Measurements from ENCODE around the gene SLC12A3.
"Not testable (repeated sequence)": the region's sequence is repeated elsewhere in the genome, so short reads cannot be mapped to it uniquely, and the experiment has no call there.

Gene SLC12A3

DNA sequence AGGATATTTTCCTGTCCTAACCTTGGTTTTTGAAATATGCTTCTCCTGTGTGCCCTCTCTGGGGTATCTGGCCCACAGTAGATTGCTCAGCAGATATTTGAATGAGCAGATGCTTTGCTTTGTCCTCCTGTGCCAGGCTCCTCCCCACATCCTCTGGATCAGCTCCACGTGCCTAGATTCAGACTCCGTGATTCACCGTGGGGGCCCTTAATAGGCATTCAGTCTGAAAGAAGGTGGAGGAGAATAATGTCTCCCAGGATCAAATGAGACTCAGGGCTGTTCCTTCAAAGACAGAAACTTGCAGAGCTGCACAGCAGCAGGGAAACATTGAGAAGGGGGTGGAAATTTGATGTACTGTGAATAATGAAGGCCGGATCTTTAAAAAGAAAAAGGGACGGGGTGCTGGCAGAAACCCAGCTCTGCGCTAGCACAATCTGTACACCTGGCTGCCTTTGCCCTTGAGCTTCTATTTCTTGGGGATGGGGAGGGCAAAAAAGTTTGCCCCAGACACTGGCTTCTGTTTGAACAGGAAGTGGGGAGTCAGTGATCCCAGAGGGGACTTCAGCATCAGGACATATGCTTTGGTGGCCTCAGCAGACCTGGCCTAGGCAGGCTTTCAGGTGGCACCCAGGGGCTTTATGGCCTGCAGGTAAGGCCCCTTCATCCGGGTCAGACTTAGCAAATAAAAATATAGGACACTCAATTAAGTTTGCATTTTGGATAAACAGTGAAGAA is 15.9 kb upstream of the SLC12A3 start:
- DNase-seq = peak; percentile 7

DNA sequence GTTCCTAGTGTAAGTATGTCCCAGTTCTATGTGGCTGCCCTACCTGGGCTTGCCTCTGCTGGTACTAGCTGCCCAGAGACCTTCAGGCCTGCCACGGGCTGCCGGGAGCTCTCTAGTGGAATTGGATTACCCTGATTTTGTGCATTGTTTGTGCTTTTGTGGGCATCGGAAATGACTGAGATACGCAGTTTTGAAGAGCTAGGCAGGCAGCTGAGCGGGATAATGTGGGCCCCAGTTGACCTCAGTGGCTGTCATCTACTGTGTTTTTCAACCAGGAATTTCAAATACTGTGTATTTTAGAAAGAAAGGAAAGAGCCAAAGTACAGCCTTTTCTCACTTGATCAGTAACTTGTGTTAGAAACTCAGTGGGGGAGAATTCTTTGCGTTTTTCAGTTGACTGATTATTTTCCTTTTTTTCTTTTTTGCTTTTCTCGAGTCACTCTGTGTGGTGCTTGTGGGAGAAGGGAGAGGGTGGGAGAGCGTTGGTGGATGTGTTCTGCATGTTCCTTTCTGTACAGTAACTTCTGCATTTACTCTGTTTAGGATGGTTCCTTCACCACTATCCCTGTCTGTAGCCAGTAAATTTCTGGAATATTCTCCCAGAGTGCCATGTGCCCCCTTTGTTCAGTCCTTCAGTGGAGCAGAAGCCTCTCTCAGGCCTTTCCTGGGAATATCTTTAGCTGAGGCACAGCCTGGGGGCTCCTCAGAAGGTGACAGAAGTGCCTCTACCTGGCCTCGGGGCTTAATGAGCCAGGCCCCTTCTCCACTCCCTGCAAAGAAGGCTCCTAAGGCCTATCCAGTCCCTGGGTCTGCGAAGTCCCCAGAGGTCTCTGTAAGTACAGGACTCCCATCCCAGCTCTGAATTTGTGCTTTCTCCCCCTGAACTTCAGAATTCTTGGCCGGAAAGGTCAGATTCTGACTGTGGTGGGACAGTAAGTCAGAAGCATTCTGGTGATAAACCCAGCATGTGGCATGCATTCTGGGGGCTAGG is 15.0 kb upstream of the SLC12A3 start:
- no peak for DNase-seq

DNA sequence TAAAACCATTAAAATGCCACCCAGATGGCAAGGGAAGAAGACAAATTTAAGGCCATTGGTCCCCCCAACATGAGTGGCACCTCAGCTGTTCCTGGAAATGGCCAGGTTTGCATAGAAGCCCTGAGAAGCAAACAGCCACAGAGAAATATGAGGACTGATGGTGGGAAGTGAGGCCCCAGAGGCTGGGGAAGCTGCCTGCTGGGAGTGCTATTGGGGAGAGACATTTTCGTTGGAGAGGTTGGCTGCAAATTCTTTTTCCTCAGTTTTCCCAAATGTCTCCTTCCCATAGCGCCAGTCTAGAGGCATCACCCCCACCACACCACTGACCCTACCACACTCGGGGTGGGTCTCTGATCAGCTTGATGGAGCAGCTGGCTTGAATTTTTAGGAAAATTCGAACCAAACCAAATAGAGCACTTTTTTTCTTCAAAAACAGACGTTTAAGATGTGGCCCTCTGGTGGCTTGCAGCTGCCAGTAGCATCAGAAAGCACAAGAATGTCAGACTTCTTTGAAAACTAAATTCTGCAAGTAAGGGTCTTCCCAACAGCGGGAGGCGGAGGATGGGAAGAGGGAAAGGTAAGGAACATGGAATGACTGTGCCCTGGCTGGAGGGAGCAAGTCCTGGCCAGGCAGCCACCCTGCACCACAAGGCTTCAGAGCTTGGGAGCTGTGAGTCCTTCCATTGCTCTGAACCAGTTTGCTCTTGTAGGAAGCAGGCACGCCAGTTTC is 13.2 kb upstream of the SLC12A3 start:
- no peak for DNase-seq

DNA sequence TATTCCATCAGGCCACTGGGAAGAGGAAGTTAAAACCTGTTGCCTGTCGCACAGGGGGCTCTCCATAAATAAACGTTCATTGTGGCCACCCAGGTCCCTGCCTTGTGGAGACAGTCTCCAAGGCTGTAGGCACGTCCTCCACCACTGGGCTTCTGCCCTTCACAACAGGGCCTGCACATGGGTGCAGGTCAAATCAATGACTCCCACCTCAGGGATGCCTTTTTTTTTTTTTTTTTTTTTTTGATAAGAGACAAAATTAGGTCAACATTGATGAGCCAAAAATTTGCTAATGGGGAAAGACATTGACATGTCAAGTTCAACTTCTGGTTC is 12.6 kb upstream of the SLC12A3 start:
- no peak for DNase-seq

DNA sequence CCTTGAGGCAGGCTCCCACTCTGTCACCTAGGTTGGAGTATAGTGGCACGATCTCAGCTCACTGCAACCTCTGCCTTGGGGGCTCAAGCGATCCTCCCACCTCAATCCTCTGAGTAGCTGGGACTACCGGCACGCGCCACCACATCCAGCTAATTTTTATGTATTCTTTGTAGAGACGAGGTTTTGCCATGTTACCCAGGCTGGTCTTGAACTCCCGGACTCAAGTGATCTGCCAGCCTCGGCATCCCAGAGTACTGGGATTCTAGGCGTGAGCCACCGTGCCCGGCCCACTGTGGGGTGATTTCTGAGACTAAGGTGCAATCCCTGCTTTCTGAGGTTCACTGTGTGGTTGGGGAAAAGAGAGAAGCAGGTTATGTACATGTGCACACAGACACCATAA is 12.0 kb upstream of the SLC12A3 start:
- DNase-seq = no peak

DNA sequence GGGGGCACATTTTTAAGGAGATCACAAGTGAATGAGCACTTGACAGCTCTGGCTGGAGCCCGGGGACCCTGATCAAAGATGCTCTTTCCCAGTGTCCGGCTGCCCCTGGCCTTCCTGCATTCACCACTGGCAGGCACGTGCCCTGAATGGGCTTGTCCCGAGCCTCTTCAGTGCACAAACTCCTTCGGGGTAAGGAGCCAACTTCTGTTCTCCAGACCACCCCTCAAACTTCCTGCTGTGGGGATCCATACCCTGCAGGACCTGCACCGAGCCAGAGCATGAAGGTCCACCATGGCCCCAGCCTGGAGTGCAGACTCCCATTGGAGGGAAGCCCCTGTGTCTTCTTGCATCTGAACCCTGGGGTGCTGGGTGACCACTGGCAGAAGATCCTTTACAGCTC is 9.8 kb upstream of the SLC12A3 start:
- DNase-seq = no peak

DNA sequence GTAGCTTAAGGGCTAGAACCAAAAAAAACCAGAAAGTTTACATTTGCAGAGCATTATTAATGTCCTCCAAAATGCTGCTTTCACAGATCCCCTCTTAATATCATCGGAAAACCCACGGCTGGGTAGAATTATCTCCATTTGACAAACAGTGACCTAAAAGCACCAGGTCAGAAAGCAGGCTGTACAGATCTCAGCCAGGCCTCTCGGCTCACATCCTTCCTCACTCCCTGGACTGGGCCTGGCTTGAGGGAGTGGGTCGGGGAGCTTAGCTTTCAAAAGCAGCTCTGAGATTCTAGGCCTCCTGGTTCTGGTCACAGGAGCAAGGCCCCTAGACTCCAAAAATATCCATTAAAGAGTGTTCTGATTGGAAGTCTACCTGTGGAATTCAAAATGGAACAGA is 9.1 kb upstream of the SLC12A3 start:
- no peak for DNase-seq

DNA sequence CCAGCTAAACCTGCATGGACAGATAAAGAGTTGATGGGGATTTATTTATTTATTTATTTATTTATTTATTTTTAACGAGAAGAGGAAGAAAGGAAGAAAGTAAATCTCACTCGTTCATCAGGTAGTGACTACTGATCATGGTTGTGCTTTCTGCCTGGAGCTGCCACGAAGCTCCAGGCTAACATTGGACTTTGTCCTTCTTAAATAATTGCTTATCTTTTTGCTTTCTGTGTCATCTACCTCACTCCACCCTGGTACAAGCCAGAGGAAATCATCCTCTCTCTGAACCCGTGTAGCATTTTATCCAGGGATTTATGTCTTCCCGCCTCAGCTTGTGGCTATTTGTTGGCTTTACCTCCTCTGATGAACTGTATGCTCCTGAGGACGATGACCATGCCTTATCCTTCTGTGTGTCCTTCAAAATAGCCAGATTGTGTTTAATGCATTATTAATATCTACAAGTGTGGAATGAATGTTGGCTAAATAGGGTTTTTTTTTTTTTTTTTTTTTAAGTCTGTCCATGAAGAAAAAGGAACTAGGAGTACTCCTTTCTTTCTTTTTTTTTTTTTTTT is 8.0 kb upstream of the SLC12A3 start:
- DNase-seq = no peak

DNA sequence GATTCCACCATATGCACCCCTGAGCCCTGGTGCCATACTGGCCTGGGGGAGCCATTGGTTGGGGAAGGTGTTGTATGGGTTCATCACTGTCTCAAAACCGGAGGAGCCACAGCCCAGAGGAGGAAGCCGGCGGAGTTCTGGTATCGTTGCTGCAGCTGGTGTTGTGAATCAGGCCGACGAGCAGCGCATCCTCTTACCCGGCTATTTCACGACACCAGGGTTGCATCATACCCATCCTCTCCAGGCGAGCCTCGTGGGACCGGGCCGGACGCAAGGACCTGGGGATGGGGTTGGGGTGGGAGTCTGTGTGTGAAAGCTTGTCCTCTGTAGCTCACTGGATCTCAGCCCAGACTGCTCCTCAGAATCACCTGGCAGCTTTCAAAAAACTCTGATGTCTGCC is 6.6 kb upstream of the SLC12A3 start:
- no peak for DNase-seq

DNA sequence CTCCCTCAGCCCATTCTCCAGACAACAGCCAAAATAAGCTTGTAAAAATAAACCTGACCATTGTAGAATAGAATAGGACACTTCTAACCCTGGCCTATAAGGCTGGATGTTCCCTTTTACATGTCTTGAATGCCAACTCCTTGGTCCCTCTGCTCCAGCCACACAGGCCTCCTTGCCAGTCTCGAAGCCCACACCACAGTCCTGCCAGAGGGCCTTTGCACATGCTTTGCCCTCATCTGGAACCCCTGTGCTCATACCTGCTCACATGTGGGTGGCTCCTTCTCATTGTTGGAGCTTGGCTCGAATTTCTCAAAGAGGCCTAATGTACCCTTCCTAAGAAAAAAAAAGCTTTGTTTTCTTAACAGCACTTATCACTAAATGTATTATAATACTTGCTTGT is 5.4 kb upstream of the SLC12A3 start:
- DNase-seq = no peak

DNA sequence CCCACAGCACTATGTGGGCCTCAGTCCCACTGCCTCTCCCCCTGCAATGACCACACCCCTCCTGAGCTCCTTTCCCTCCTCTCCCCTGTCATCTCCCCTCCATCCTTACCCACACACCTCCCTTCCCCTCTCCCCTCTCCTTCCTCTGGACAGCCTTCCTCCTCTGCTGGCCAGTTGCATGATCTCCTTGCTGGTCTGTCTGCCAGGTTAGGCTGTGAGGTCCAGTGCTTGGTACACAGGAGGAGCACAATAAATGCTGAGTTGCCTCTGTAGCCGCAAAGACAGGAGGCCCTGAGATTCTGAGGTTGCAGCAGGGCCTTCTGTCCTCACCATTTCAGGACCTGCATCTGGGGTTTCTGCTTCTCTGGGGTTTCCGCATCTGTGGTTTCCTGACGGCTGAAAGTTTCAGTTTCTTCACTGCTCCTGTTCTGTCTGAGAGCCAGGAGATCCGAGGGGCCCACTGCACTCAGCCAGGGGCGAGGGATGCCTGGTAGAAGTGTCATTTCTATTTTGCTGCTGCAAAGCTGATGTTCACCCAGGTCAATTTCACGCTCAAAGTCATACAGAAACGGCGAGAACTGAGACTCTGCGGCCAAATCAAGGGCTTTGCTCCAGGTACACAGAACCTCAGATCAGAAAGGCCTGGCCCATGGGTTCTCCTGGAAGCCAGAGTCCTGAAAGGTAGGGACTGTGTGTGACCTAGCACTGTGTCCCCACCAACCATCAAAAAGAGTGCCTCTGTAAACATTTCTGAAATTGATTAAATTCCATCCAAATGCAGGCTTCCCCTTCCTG is 4.6 kb upstream of the SLC12A3 start:
- no peak for DNase-seq

DNA sequence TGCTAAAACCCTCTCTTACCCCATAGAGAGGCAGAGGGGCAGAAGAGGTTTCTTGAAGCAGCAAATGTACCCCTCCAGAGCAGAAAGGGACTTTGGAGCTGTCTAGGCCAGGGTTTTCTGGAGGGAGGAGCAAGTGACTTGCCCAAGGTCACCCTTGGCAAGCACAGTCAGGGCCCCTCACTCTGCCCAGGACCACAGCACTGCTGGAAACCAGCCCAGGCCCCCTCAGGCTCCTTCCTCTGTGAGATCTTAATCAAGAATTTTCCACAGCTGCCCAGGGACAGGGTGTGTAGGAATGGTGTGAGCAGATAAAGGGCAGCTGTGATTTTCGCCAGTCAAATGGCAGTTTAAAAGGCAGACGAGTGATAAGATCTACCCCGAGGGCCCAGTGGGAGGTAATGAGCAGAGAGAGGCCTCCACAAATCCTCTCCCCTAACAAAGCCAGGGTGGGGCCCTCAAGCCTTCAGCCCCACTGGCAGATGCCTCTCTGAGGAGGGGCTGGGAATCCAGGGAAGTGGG is 3.9 kb upstream of the SLC12A3 start:
- no peak for DNase-seq

DNA sequence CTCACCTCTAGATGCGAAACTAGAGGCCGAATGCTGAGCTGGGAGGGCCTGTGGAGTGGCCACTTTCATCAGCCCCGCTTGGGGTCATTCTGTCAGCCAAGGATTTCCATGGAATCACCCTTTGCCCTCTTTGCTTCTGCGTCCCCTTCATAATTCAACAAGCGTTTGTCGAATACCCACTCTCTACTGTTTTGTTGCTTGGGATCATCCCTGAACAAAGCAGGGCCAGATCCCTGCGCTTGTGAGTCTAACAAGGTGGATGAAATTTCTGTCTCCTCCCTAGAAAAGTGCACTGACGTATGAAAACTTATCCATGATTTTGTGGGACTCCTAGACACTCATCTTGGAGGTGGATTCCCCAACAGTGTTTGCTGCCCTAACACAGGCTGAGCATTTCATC is 3.3 kb upstream of the SLC12A3 start:
- DNase-seq = no peak

DNA sequence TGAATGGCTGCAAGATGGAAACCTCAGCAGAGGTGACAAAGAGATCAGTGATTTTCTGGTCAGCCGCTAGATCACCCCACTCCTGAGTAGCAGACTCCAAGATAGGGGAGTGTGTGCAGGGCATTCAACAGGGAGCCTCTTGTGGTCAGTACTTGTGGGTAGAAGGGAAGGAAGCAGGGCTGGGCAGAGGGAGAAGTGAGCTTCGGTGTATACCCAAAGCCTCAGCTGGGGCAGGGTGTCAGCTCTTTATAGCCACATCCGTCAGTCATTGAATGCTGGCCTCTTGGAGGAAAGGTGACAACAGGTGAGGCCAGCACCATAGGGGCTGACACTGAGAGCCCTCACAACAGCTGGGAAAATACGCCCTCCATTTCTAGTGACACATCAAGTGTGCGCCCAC is 2.2 kb upstream of the SLC12A3 start:
- DNase-seq = no peak

DNA sequence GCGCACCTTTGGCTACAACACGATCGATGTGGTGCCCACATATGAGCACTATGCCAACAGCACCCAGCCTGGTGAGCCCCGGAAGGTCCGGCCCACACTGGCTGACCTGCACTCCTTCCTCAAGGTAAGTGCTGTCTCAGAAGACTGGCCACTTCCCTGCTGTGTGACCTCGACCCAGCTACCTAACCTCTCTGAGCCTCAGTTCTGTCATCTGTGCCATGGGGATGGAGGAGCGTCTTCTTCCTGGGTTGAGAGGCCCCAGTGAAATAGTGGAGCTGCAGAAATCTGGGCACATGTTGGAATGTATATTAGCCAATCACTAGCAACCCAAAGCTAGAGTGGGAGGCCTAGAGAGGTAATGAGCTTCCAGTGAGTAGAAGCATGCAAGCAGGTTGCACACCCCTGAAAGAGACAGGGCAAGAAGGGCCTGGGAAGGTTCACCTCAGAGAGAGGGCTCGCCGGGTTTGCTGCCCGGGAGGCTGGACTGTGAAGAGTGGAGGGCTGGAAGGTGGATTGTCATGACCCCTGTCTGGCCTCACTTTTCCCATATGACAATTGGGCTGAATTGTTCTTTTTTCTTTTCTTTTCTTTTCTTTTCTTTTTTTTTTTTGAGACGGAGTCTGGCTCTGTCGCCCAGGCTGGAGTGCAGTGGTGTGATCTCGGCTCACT is 521 bp downstream of the SLC12A3 start:
- DNase-seq = no peak

DNA sequence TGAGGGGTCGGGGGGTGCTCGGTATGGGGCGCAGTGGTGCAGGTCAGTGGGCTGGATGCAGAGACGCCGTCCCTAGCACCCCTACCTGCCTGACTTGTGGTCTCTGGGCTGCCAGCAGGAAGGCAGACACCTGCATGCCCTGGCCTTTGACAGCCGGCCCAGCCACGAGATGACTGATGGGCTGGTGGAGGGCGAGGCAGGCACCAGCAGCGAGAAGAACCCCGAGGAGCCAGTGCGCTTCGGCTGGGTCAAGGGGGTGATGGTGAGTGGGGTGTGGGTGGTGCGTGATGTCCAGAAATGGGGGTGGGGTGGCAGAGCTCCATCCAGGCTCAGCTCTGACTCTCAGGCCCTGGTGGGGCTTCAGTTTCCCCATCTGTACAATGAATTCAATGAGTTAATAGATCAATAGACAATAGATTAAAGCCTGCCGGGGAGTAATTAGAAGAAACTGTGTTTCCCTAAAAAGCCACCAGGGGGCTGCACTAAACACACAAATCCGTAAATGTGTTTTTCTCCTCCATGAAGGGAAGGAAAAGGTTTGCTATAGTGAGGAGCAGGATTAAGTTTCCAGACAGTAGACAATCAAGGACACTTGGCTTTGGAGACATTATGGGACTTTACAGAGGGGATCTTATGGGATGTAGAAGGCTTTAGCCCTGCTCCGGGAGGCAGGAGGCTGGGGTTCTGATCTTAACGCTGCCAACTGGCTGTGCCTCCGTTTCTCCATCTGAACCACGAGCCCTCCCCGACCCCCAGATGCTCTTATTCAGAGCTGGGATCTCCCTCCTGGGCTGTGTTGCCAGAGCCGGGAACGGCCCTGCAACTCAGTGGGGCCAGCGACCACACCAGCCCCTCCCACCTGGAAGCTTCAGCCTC is 2.2 kb downstream of the SLC12A3 start:
- DNase-seq = peak; percentile 48

DNA sequence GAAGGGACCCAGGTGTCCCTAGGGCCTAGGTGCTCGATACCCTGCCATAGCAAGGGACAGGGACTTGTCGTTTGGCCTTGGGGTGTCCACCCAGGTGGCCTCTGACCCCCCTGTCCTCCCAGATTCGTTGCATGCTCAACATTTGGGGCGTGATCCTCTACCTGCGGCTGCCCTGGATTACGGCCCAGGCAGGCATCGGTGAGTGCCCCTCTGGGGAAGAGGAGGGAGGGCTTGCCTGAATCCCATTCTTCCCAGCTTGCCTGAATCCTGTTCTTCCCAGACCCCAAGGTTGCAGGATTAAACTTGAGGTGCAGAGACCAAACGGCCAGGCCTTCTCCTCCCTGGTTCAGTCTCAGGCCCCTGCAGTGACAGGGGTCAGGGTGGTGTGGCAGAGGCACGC is 3.2 kb downstream of the SLC12A3 start:
- DNase-seq = no peak

DNA sequence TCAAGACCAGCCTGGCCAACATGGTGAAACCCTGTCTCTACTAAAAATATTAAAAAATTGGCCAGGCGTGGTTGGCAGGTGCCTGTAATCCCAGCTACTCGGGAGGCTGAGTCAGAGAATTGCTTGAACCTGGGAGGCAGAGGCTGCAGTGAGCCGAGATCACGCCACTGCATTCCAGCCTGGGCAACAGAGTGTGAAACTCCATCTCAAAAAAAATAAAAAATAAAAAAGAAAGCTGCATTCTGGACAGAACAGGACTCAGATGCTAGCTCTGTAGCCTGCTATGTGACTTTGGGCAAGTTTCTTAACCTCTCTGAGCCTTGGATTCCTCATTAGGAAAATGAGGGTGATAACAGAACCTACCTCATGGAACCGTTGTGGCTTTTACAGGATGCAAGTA is 3.8 kb downstream of the SLC12A3 start:
- DNase-seq = not testable (repeated sequence)

DNA sequence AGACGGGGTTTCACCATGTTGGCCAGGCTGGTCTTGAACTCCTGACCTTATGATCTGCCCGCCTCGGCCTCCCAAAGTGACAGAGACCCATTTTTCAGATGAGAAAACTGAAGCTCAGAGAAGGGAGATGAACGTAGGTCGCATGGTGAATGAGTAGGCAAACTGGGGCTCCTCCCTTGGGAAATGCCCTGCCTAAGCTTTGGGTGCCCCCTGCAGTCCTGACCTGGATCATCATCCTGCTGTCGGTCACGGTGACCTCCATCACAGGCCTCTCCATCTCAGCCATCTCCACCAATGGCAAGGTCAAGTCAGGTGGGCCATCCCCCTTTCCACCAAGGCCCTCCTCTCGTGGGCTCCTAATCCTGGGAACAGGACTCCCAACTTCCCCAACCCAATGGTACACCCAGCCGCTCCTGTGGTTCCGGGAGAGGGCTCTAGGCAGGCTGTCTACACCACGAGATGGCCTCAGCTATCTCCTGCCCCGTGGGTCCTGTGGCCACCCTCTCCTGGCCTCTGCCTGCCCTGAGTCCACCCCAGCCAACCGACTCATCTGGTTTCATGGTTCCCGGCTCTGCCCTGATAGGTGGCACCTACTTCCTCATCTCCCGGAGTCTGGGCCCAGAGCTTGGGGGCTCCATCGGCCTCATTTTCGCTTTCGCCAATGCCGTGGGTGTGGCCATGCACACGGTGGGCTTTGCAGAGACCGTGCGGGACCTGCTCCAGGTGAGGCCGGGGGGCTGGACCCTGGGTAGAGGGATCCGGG is 4.7 kb downstream of the SLC12A3 start:
- no peak for DNase-seq
